ENCODE data around the gene CRYGD.
"Not testable (repeated sequence)": the region's sequence is repeated elsewhere in the genome, so short reads cannot be mapped to it uniquely, and the experiment has no call there.

CRYGD gene

DNA sequence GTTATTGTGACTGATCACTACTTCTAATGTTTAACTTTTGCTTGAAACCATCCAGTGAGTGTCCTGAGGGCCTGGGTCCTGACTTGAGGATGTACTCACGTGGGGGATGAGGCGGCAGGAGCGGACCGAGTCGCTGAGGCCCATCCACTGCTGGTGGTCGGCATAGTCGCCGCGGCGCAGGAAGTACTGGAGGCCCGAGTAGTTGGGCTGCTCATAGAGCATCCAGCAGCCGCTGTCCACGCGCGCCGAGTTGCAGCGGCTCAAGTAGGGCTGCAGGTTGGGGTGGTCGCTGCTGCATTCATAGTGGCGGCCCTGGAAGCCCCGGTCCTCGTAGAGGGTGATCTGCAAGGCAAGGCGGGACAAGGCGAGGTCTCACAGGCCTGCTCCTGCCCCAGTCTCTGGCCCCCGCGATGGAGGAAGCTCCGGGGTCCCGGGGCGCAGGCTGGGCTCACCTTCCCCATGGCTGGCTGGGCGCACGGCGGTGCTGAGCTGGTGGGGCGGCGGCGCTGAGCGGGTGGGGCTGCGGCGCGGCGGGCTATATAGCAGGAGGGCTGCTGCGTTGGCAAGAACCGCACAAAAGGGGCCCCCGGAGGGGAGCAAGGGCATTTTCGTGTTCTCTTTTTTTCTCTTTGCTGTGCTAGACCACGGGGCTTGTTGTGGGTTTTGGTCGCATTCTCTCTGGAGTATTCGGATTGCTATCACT, at the start of gene CRYGD:
Gene CRYGD, minus strand, starts transcription at position 512 of the 703 bp plus-strand sequence. Its CDS starts 51 bp downstream, at position 461.
- FAIRE-seq; DNase-seq (ENCODE audit: low spot score): not testable (repeated sequence)

DNA sequence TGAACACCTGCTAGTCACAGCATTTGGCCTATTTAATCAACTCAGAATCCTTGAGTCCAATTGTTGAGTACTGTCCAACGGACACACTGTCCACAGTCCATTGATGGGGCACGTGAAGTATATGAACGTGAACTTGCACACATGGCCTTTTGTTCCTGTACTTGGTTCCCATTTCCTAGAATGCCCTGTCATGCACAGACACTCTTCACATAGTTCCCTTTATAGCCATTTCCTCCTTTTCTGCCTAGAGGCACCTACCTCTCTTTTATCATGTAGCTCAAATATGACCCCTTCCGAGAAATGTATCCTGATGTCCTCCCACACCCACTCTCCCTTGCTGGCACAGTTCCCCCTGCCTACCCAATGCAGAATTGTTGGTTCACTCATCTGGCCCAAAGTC, 47.8 kb upstream of the CRYGD start:
- DNase-seq (ENCODE audit: low spot score) (no peak), FAIRE-seq (no peak)

DNA sequence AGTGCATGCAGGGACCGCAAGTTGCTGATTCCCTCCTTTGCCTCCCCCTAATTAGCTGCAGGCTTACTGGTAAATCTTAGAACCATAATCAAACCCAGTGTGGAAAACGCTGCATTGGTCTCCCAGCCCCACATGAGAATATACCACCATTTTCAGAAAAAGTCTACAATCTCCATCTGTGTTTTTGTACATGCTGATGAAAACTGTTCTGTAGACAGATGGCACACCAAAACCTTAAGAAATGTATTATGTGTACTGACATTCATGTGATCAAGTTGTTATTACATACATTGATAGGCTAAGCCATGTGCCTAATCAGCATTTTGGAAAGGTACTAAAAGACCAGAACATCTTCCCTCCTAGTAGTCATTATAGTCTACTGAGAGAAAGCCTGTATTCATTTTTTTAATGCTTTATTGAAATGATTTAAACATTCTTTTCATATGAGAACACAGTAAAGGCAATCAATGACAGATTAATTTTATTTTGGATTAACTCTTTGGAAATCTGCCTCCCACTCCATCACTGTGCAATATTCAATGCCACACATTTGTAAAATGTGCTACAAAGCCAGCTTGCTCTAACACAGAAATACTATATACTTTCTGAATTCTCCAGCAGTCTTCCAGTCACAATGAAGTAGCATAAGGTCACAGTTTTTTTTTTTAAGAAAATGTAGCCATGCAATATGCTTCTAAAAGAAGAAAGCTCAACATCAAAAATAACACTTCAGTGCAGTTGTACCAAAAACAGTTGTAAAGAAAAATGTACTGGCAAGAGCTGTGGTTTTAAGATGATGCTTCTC, 40.8 kb upstream of the CRYGD start:
- FAIRE-seq (no peak), DNase-seq (ENCODE audit: low spot score) (no peak)

DNA sequence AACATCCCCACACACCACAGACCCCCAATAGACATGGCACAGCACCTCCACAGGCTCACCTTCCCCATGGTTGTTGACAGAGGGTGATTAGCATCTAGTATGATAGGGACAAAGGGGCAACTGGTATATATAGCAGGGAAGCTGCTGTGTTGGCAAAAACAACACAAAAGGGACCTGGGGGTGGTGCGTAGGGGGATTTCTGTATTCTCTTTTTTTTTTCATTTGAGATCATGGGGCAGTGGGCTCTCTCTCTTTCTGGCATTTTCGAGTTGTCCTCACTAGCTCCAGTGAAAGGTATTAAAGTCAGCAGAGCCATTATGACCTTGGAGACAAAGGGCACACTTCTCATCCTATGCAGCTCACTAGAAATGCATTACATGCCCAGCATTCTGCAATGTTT, 39.2 kb upstream of the CRYGD start, which contains the start of gene CRYGA:
Gene CRYGA, minus strand, starts transcription at position 101 of the 400 bp plus-strand sequence. Its CDS starts 33 bp downstream, at position 68.
- DNase-seq (ENCODE audit: low spot score): no peak
- FAIRE-seq: no peak

GRCh38 chr2:208156439-208156838, 32.1 kb upstream of the CRYGD start:
- FAIRE-seq (no peak), DNase-seq (ENCODE audit: low spot score) (no peak)

DNA sequence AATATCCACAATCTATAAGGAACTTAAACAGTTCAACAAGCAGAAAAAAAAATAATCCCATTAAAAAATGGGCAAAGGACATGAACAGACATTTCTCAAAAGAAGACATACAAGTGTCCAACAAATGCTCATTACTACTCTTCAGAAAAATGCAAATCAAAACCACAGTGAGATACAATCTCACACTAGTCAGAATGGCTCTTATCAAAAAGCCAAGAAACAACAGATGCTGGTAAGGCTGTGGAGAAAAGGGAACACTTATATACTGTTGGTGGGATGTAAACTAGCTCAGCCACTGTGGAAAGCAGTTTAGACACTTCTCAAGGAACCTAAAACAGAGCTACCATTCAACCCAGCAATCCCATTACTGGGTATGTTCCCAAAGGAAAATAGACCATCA, 28.8 kb upstream of the CRYGD start:
- DNase-seq (ENCODE audit: low spot score): no peak
- no peak for FAIRE-seq

- DNase-seq (ENCODE audit: low spot score) (no peak), FAIRE-seq (no peak)
These were observed 26.6 kb upstream of the CRYGD start for GRCh38 chr2:208150956-208151355.

- DNase-seq (ENCODE audit: low spot score) (no peak), FAIRE-seq (no peak)
These were observed 25.8 kb upstream of the CRYGD start for GRCh38 chr2:208150094-208150493.

DNA sequence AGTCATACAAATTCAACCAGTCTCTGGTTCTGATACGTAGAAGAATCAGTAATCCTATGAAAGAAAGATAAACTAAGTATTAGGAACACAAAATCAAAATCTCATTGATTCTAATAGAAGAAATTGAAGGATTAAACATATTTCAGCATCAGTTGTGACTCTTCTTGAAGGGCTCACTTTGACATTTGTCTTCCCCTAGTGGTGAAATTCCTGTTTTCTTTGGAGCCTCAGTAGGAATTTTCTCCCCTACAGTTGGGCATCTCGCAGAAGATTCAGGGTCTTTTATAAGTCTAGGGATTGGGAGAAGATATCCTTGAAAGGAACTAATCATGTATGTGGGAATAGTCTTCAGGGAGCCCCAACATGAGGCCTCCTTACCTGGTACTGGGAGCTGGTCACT, 24.5 kb upstream of the CRYGD start:
- DNase-seq (ENCODE audit: low spot score) (no peak), FAIRE-seq (no peak)

- FAIRE-seq (no peak), DNase-seq (ENCODE audit: low spot score) (no peak)
These were observed 23.4 kb upstream of the CRYGD start for GRCh38 chr2:208147759-208148158.

- no peak for FAIRE-seq
- DNase-seq (ENCODE audit: low spot score): no peak
These were observed 22.7 kb upstream of the CRYGD start for GRCh38 chr2:208147008-208147407.

GRCh38 chr2:208146006-208146405, 21.7 kb upstream of the CRYGD start, which contains the start of gene CRYGB:
Gene CRYGB, minus strand, starts transcription at chr2:208146158. Its CDS starts 38 bp downstream, at chr2:208146120.
- FAIRE-seq (no peak), DNase-seq (ENCODE audit: low spot score) (no peak)

DNA sequence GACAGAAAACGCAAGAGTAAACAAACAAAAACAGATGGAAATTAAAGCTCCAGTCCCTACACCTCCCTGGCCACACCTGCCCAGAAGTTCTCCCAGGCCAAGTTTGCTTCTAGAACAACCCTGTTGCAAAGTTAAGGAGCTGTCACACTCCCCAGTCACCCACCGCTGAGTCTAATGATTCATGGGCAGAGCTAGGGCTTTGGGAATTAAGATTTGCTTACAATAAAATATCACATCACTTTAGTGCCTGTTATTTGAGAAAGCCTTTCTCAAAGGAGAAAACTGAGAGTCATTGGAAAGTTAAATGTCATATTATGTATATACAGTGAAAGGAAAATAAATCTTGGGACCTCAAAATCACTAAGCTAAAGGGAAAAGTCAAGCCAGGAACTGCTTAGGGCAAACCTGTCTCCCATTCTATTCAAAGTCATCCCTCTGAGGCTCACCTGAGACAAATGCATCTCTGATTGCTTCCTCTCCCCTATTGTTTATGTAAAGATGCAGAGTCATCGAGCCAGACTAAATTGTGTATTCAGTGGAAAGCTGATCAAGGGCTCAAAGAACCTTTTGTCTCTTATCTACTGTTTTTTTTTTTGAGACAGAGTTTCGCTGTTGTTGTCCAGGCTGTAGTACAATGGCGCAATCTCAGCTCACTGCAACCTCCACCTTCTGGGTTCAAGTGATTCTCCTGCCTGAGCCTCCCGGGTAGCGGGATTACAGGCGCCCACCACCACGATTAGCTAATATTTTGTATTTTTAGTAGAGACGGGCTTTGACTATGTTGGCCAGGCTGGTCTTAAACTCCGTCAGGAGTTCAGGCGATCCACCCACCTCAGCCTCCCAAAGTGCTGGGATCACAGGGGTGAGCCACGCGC, 18.8 kb upstream of the CRYGD start:
- FAIRE-seq: no peak

GRCh38 chr2:208142240-208142924, 18.1 kb upstream of the CRYGD start:
- no peak for DNase-seq (ENCODE audit: low spot score)
- no peak for FAIRE-seq

More for the DNA sequence above, 18.8 kb upstream of the CRYGD start:
- no peak for DNase-seq (ENCODE audit: low spot score)

GRCh38 chr2:208139447-208139846, 15.1 kb upstream of the CRYGD start:
- DNase-seq (ENCODE audit: low spot score) (no peak), FAIRE-seq (no peak)

DNA sequence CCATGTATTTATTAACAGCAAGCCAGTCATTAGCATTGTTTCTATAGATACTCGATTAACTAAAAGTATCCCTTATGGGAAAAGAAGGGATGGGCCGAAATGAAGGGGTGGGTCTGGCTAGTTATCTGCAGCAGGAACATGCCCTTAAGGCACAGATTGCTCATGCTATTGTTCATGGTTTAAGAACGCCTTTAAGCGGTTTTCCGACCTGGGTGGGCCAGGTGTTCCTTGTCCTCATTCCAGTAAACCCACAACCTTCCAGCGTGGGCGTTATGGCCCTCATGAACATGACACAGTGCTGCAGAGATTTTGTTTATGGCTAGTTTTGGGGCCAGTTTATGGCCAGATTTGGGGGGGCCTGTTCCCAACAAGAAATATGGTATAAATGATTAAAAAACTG, 14.0 kb upstream of the CRYGD start:
- FAIRE-seq: not testable (repeated sequence)

GRCh38 chr2:208136716-208137094, 12.4 kb upstream of the CRYGD start:
- DNase-seq (ENCODE audit: low spot score): no peak
- no peak for FAIRE-seq

More for the DNA sequence above, 14.0 kb upstream of the CRYGD start:
- not testable (repeated sequence) for DNase-seq (ENCODE audit: low spot score)

DNA sequence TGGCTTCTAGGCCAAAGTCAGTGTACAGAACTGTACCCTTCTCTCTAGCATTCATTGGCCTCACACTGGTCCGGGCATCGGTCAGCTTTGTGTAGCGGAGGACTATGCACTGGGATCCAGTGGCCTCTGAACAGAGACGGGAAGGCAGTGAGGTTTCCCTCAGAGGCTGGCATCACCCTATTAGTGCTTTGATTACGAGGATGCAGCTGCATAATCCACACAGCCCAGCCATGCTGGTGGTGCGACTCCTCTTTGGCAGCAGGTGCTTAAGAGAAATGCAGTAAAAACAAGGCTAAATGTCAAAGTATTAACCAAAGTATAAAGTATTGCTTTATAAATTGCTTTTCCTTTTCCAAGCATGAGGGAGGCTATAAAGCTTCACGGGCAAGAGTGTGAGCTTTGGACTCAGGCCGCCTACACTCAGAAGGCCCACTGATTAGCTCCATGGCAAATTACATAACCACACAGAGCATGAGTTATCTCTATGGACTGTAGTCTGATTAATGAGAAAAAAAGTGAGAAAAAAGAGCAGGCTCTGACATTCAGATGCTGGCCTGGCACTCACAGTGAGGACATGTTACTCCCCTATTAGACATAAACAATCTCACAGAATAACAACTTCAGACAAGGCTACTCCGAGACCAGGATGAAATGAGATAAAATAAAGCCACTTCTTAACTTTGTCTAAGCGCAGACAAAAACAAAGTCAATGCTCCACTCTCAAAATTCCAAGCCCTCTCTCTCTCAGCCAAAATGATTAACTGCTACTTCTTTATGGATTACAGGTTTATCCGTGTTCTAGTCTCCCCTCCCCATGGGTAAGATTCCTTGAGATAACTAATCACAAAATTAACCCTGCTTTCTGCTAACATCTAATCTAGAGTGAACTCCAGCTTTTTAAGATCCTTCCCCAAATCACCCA, 11.7 kb upstream of the CRYGD start:
- no peak for DNase-seq (ENCODE audit: low spot score)
- FAIRE-seq: no peak

- FAIRE-seq: no peak
- DNase-seq (ENCODE audit: low spot score): no peak
These were observed 10.7 kb upstream of the CRYGD start for GRCh38 chr2:208134928-208135586.

Measured in urothelium cell line (cell line).